GM20000 (cell line): ENCODE measurements around the gene SLC30A7.

Experiments
- DNase-seq: peaks from one replicate; pipeline ENCODE4 v3.0.0; 2012; ENCODE audit warnings: low spot score
- TF ChIP-seq, protein P1 (sequence below): IDR thresholded peaks from 2 replicates; pipeline ENCODE4 v1.5.1; 2012; ENCODE audit warnings: mild to moderate bottlenecking, control low read depth; ENCODE audit errors: extremely low read depth, missing control alignments

SLC30A7 gene

DNA sequence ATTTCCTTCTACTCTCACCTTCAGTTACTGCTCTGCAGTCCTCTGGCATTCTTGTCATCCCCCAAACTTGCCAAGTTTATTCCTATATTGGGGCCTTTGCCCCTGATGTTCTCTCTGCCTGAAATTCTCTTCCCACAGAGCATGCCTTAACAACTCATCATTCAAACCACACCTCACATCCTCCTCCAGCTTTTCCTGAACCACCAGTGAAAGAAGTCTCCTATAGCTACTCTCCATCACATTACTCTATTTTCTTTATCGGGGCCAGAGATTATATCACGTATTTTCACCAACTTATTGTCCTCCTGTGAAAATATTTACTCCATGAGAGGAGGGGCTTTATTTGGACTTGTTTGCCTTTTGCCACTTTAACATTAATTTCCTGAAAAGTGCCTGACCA is 33.3 kb upstream of the SLC30A7 start:
- TF ChIP-seq, protein P1, sequence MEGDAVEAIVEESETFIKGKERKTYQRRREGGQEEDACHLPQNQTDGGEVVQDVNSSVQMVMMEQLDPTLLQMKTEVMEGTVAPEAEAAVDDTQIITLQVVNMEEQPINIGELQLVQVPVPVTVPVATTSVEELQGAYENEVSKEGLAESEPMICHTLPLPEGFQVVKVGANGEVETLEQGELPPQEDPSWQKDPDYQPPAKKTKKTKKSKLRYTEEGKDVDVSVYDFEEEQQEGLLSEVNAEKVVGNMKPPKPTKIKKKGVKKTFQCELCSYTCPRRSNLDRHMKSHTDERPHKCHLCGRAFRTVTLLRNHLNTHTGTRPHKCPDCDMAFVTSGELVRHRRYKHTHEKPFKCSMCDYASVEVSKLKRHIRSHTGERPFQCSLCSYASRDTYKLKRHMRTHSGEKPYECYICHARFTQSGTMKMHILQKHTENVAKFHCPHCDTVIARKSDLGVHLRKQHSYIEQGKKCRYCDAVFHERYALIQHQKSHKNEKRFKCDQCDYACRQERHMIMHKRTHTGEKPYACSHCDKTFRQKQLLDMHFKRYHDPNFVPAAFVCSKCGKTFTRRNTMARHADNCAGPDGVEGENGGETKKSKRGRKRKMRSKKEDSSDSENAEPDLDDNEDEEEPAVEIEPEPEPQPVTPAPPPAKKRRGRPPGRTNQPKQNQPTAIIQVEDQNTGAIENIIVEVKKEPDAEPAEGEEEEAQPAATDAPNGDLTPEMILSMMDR: no peak
- DNase-seq: no peak

DNA sequence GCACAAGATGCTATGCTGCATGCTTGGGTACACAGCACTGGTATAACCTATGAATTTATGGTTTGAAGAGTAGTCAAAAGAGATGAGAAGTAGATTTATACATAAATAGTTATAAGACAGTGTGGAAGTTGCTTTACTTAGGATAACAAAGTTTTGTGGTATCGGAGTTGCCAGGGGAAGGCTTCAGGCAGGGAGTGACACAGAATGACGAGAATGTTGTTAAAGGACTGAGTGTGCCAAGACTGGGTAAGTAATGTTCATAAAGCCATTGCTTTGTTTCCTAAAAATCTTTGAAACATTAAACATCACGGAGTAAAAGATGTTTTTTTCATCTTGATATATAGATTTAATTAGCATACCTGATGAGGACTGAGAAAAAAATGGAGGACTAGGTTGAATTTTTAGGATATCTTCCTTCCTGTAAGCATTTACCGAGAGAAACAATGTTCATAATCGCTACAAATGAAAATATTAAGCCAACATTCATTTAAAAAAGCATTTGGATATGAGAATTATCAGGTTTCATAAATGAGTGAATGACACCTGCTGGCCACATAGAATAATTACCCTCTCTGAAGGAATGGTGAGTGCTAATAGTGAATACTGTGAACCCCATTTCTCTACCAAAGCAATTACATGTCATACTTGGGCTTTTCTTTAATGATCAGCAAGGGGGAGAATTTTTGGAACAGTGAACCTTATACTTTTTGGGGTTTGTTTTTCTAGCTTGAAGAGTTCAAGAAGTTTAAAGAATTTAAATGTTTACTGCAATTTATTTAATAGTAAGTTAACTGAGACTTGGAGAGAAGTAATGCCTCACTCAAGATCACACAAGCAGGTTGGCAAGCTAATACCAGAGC is 29.6 kb upstream of the SLC30A7 start:
- TF ChIP-seq, protein P1: peak; percentile 21
- DNase-seq: peak; percentile 24

DNA sequence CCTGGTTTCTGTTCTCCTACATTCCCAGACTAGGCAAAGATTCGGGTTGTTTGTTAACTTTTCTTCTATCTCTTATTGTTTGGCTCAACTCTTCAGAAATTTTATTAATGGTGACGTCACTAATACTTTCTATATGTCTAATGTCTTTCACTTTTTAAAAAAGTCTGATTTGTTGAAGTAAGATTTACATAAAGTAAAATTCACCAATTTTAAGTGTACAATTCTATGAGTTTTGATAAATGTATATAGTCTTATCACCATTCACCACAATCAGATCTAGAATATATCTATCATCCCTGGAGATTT is 29.0 kb upstream of the SLC30A7 start:
- TF ChIP-seq, protein P1: no peak

DNA sequence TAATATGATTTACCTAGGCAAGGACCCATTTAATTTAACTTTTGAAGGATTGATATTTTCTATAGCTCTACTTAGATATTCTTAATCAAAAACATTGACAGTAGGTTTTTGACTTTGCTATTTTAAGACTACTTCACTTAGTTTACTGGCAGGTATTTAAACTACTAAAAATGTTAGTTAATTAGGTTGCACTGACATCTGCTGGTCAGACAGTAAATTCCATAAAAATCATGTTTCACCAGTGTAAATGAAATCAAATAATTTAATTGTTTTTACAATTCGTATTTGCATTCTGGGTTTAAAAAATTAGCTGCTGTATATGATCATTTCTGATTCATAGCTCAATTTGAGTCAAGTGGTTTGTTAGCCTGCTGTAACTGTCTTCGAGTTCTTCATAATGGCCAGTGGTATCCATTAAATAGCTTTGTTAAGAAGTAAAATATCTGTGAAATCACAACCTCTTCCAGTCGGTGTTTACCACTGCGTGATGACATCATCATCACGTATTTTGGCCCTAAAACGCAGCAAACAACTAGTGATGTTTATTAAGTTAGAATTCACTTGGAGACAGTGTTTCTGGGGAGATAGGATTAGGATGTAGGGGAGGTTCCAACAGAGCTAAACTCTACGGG is 27.4 kb upstream of the SLC30A7 start:
- no peak for DNase-seq
- TF ChIP-seq, protein P1: no peak

More for the DNA sequence above, 29.0 kb upstream of the SLC30A7 start:
- DNase-seq: no peak

DNA sequence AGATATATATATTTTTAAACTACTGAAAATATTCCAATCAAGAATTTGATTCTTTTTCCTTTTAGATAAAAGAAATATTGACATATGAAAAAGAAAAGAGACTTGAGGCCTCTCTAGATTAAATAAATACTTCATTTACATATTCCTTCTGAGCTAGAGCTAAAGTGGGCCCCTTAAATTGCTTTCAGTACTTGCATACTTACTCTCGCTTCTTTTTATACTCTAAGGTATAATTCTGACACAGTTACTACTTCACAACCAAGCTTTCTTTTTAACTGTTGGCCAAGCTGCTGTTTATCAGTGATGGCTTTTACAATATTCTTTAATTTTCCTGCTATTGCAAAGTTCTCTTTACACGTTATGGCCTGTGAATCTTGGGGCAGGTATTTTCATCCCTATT is 25.9 kb upstream of the SLC30A7 start:
- TF ChIP-seq, protein P1: no peak
- DNase-seq: no peak

DNA sequence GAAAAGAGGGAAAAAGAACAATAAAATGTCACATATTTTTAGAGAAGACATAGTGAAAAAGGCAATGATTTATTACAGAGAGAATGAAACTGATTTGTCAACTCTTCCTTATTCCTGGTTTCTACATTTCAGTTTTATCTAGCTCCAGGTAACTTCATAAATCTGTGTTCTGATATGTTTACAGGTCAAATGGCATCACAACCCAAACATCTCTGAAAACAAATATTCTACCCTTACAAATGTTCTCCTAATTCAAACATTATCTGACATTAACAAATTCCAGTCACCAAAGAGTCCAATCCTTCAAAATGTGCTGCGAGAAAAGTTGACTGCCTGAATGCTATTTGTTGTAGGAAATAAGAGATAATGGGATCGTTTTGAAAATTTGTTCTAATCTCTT is 21.5 kb upstream of the SLC30A7 start:
- TF ChIP-seq, protein P1: no peak
- DNase-seq: no peak

DNA sequence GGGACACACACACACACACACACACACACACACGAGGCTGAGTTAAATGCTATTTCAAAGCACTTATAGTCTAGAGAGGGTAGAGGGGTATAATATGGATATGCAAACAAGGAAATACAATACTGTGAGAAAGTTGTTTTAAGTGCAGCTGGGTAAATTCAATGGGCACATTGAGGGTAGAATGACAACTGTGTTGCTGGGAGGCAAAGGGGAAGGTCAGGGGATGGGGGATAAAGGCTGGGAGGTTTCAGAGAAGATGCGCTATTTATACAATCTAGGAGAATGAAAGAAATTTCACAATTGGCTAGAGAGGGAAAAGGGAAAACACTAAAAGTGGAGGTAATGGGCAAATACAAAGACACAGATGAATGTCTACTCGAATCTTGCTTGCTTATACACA is 20.7 kb upstream of the SLC30A7 start:
- no peak for DNase-seq
- TF ChIP-seq, protein P1: no peak
